Measurements from ENCODE around the gene PLEKHG5.

Gene PLEKHG5

GRCh38 chr1:6509220-6509918 lies 17.9 kb upstream of the PLEKHG5 start:
- no peak for DNase-seq

- DNase-seq, result no peak
Observed at GRCh38 chr1:6508816-6509189, 17.3 kb upstream of the PLEKHG5 start.

GRCh38 chr1:6508154-6508815 lies 16.8 kb upstream of the PLEKHG5 start:
- no peak for DNase-seq

GRCh38 chr1:6507461-6507911 lies 16.0 kb upstream of the PLEKHG5 start:
- DNase-seq, result no peak

- DNase-seq, result no peak
Observed at GRCh38 chr1:6507037-6507428, 15.6 kb upstream of the PLEKHG5 start.

GRCh38 chr1:6506210-6507036 lies 15.0 kb upstream of the PLEKHG5 start:
- DNase-seq, result no peak

- no peak for DNase-seq
Observed at GRCh38 chr1:6505367-6506209, 14.1 kb upstream of the PLEKHG5 start.

GRCh38 chr1:6504887-6505286 lies 13.4 kb upstream of the PLEKHG5 start:
- DNase-seq, result no peak

- no peak for DNase-seq
Observed at GRCh38 chr1:6503884-6504602, 12.6 kb upstream of the PLEKHG5 start.

- no peak for DNase-seq
Observed at GRCh38 chr1:6502000-6502891, 10.8 kb upstream of the PLEKHG5 start.

- DNase-seq, result no peak
Observed at GRCh38 chr1:6501279-6501813, 9.9 kb upstream of the PLEKHG5 start.

GRCh38 chr1:6500544-6501278 lies 9.2 kb upstream of the PLEKHG5 start:
- no peak for DNase-seq

GRCh38 chr1:6499296-6499695 lies 7.8 kb upstream of the PLEKHG5 start:
- no peak for DNase-seq

- DNase-seq, result no peak
Observed at GRCh38 chr1:6498576-6499111, 7.2 kb upstream of the PLEKHG5 start.

GRCh38 chr1:6497867-6498575 lies 6.6 kb upstream of the PLEKHG5 start:
- no peak for DNase-seq

GRCh38 chr1:6497215-6497866 lies 5.9 kb upstream of the PLEKHG5 start:
- DNase-seq, result no peak

- no peak for DNase-seq
Observed at GRCh38 chr1:6496890-6497214, 5.4 kb upstream of the PLEKHG5 start.

- DNase-seq, result no peak
Observed at GRCh38 chr1:6496365-6496721, 4.9 kb upstream of the PLEKHG5 start.
